ENCODE measurements around the gene POU2F3. TPM values are rescaled to one million over a fixed set of nuclear protein-coding genes. Genes with fewer than 3 reads are reported as not detected.

Gene POU2F3
- polyA plus RNA-seq, 1 experiment = not detected

DNA sequence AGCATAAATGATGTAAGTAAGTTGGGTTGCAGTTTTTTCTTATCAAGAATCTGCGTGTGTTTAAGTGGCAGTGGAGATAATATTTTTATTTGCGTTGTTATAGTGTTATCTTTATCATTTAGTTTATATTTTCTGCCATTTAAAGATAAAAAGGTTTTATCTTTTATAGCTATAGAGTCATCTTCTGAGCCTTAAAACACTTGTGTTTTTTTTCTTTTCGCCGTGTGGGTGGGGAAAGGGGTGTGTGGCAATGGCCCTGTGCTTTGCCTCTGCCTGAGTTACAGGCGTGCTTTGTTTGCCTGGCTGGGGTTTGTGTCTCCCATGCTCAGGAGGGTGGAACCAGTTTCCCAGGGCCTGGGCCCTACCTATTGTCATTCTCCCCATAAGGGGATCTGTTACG is 112.5 kb downstream of the POU2F3 start:
- ChIA-PET POLR2A (no interaction called here), CTCF (interaction anchor here (0.6 to 1.5 kb wide), 2 partner anchors 12 to 17 kb away, joined by 3 read pairs; no protein-coding TSS in a partner anchor)
- Histone ChIP-seq H3K27ac (ENCODE audit: low read depth, low read length) (no peak overlapping the region), H3K4me3 (ENCODE audit: low read depth, low read length) (no peak overlapping the region), H3K27me3 (ENCODE audit: control insufficient read depth, insufficient read depth, low read length) (no peaks in the 10 kb centered on the region), H3K9me3 (ENCODE audit: control insufficient read depth, insufficient read depth, low read length) (no peaks in the 10 kb centered on the region)
- DNase-seq (ENCODE audit: low read depth, low spot score) = no peak
- TF ChIP-seq, protein P1, sequence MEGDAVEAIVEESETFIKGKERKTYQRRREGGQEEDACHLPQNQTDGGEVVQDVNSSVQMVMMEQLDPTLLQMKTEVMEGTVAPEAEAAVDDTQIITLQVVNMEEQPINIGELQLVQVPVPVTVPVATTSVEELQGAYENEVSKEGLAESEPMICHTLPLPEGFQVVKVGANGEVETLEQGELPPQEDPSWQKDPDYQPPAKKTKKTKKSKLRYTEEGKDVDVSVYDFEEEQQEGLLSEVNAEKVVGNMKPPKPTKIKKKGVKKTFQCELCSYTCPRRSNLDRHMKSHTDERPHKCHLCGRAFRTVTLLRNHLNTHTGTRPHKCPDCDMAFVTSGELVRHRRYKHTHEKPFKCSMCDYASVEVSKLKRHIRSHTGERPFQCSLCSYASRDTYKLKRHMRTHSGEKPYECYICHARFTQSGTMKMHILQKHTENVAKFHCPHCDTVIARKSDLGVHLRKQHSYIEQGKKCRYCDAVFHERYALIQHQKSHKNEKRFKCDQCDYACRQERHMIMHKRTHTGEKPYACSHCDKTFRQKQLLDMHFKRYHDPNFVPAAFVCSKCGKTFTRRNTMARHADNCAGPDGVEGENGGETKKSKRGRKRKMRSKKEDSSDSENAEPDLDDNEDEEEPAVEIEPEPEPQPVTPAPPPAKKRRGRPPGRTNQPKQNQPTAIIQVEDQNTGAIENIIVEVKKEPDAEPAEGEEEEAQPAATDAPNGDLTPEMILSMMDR (IDR thresholded peaks at IDR 0.05; ENCODE audit: low read depth, low read length) = no peak

- Histone ChIP-seq H3K27ac (ENCODE audit: low read depth, low read length) (no peak overlapping the region), H3K9me3 (ENCODE audit: control insufficient read depth, insufficient read depth, low read length) (no peaks in the 10 kb centered on the region), H3K27me3 (ENCODE audit: control insufficient read depth, insufficient read depth, low read length) (no peaks in the 10 kb centered on the region), H3K4me3 (ENCODE audit: low read depth, low read length) (no peak overlapping the region)
- DNase-seq (ENCODE audit: low read depth, low spot score) = no peak
- ChIA-PET POLR2A (interaction anchor here (1.1 to 1.4 kb wide), 2 partner anchors 15 to 46 kb away, joined by 3 to 7 read pairs; no protein-coding TSS in a partner anchor), CTCF (no interaction called here)
- TF ChIP-seq, protein P1 (IDR thresholded peaks at IDR 0.05; ENCODE audit: low read depth, low read length) = no peak
These were observed 114.1 kb downstream of the POU2F3 start for GRCh38 chr11:120354068-120354467.

DNA sequence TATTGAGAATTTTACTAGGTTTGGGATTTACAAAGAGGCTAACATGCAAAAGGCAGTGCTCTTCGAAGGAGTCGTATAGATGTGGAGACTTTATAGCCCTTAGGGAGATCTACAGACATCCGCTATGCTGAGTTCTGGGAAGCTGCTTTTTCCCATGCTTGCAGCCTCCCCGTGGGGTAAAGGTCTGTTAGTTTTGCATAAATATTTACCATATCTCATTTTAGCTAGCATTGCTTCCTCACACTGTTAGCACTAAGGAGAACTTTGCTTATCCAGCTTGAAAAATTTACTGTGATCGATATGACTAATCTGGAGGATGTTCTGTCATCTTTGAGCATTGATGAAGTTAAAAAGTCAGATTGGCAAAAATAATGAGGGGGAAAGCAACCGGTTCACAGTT is 114.8 kb downstream of the POU2F3 start:
- TF ChIP-seq, protein P1 (IDR thresholded peaks at IDR 0.05; ENCODE audit: low read depth, low read length) = no peak
- Histone ChIP-seq H3K27me3 (ENCODE audit: control insufficient read depth, insufficient read depth, low read length) (no peaks in the 10 kb centered on the region), H3K9me3 (ENCODE audit: control insufficient read depth, insufficient read depth, low read length) (no peaks in the 10 kb centered on the region), H3K27ac (ENCODE audit: low read depth, low read length) (no peak overlapping the region), H3K4me3 (ENCODE audit: low read depth, low read length) (no peak overlapping the region)
- no peak for DNase-seq (ENCODE audit: low read depth, low spot score)
- ChIA-PET CTCF (no interaction called here), POLR2A (interaction anchor here (0.9 to 1.4 kb wide), 3 partner anchors 15 to 46 kb away, joined by 3 to 7 read pairs (median 3); no protein-coding TSS in a partner anchor)

- TF ChIP-seq, protein P1 (IDR thresholded peaks at IDR 0.05; ENCODE audit: low read depth, low read length) = no peak
- POLR2A ChIA-PET = no interaction called here
- Histone ChIP-seq H3K27me3 (ENCODE audit: control insufficient read depth, insufficient read depth, low read length) (no peaks in the 10 kb centered on the region), H3K9me3 (ENCODE audit: control insufficient read depth, insufficient read depth, low read length) (peaks cover 2% of the 10 kb centered on the region; the same call in 1 of the 2 replicates), H3K27ac (ENCODE audit: low read depth, low read length) (no peak overlapping the region), H3K4me3 (ENCODE audit: low read depth, low read length) (no peak overlapping the region)
- DNase-seq (ENCODE audit: low read depth, low spot score) = no peak
- CTCF ChIA-PET = no interaction called here
These were observed 117.7 kb downstream of the POU2F3 start for GRCh38 chr11:120357620-120358019.

GRCh38 chr11:120358729-120359128 is 118.8 kb downstream of the POU2F3 start:
- H3K27ac ChIP-seq (ENCODE audit: low read depth, low read length) = no peak overlapping the region
- no peak overlapping the region for H3K4me3 ChIP-seq (ENCODE audit: low read depth, low read length)
- POLR2A ChIA-PET = no interaction called here
- H3K9me3 ChIP-seq (ENCODE audit: control insufficient read depth, insufficient read depth, low read length) = peaks cover 2% of the 10 kb centered on the region; the same call in 1 of the 2 replicates
- TF ChIP-seq, protein P1 (IDR thresholded peaks at IDR 0.05; ENCODE audit: low read depth, low read length) = no peak
- DNase-seq (ENCODE audit: low read depth, low spot score) = no peak
- H3K27me3 ChIP-seq (ENCODE audit: control insufficient read depth, insufficient read depth, low read length) = no peaks in the 10 kb centered on the region
- CTCF ChIA-PET = interaction anchor here (0.6 kb wide), 1 partner anchor 17 kb away, joined by 4 read pairs; no protein-coding TSS in a partner anchor
